Activated T-cell treated with anti-CD3 and anti-CD28 coated beads, Interleukin-2, amount 50 U/mL, for 1 hour (primary cell): Measurements from ENCODE around the gene KRTAP19-2.
"Not testable (repeated sequence)": the region's sequence is repeated elsewhere in the genome, so short reads cannot be mapped to it uniquely, and the experiment has no call there.

Source experiments
- DNase-seq: peaks from one replicate; pipeline ENCODE4 v3.0.0-alpha.2; 2020

The KRTAP19-2 gene

GRCh38 chr21:30487336-30487735, at the start of gene KRTAP19-2:
KRTAP19-2 (minus strand) TSS chr21:30487436; CDS start chr21:30487348, 88 bp downstream.
- no peak for DNase-seq

GRCh38 chr21:30518876-30519275, 31.6 kb upstream of the KRTAP19-2 start:
- DNase-seq, result no peak

GRCh38 chr21:30515681-30516080, 28.4 kb upstream of the KRTAP19-2 start:
- DNase-seq, result no peak

GRCh38 chr21:30505621-30506205, 18.5 kb upstream of the KRTAP19-2 start:
- DNase-seq, result not testable (repeated sequence)

GRCh38 chr21:30502041-30502440, 14.8 kb upstream of the KRTAP19-2 start, which contains the start of gene KRTAP19-5:
KRTAP19-5 (minus strand) TSS chr21:30502141; CDS start chr21:30502090, 51 bp downstream.
- DNase-seq, result no peak

GRCh38 chr21:30497065-30497464, 9.8 kb upstream of the KRTAP19-2 start, which contains the start of gene KRTAP19-4:
KRTAP19-4 (minus strand) TSS chr21:30497165; CDS start chr21:30497110, 55 bp downstream.
- no peak for DNase-seq

- DNase-seq, result no peak
These were observed 4.8 kb upstream of the KRTAP19-2 start, which contains the start of gene KRTAP19-3 for GRCh38 chr21:30491963-30492428. KRTAP19-3 (minus strand) TSS chr21:30492013; CDS start chr21:30491957, 56 bp downstream.

- DNase-seq, result no peak
These were observed 1.1 kb downstream of the KRTAP19-2 start for GRCh38 chr21:30486180-30486579.

- no peak for DNase-seq
These were observed 5.1 kb downstream of the KRTAP19-2 start for GRCh38 chr21:30482130-30482529.

- no peak for DNase-seq
These were observed 7.1 kb downstream of the KRTAP19-2 start, which contains the start of gene KRTAP19-1 for GRCh38 chr21:30480145-30480544. KRTAP19-1 (minus strand) TSS chr21:30480367; CDS start chr21:30480317, 50 bp downstream.

GRCh38 chr21:30479259-30479658, 8.0 kb downstream of the KRTAP19-2 start:
- DNase-seq, result no peak

GRCh38 chr21:30478004-30478403, 9.2 kb downstream of the KRTAP19-2 start:
- DNase-seq, result no peak

GRCh38 chr21:30468900-30469714, 18.1 kb downstream of the KRTAP19-2 start:
- no peak for DNase-seq

GRCh38 chr21:30463713-30464112, 23.5 kb downstream of the KRTAP19-2 start:
- DNase-seq, result no peak

GRCh38 chr21:30448514-30448913, 38.7 kb downstream of the KRTAP19-2 start:
- no peak for DNase-seq

- no peak for DNase-seq
These were observed 40.2 kb downstream of the KRTAP19-2 start for GRCh38 chr21:30447056-30447455.

GRCh38 chr21:30444204-30444603, 43.0 kb downstream of the KRTAP19-2 start:
- DNase-seq, result no peak

GRCh38 chr21:30443226-30443625, 44.0 kb downstream of the KRTAP19-2 start:
- DNase-seq, result no peak

- no peak for DNase-seq
These were observed 47.3 kb downstream of the KRTAP19-2 start, which contains the start of gene KRTAP15-1 for GRCh38 chr21:30439975-30440374. KRTAP15-1 (plus strand) TSS chr21:30440275; CDS start chr21:30440328, 53 bp downstream.
